GM19351 (cell line): Measurements from ENCODE around the gene SLC17A7.
A peak's percentile ranks its signal among the peaks of the same experiment; 100 is the strongest.
"Not testable (repeated sequence)": the region's sequence is repeated elsewhere in the genome, so short reads cannot be mapped to it uniquely, and the experiment has no call there.

Experiments
- ATAC-seq: cut with Tn5 transposase; IDR thresholded peaks from one replicate; pipeline ENCODE4 v1.9.1; 2021; ENCODE audit warnings: mild to moderate bottlenecking, moderate library complexity; ENCODE audit not compliant: unreplicated experiment

SLC17A7 gene

DNA sequence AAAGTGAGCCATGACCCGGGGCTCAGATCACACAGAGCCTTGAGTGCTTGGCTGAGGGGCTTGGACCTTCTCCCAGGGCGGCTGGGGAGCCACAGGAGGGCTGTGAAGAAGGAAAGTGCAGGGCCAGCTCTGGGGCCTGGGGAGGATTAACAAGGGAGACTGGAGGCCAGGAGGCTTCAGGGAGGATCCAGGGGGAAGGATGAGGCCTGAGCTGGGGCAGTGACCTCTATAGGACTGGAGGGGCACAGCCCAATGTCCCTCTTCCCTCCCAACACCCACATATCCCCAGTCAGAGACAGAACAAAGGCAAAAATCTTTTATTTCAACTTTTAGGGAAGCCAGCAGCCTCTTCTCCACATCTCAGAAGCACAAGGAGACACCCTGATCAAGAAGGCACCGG is 4.7 kb upstream of the SLC17A7 start:
- no peak for ATAC-seq

GRCh38 chr19:49444100-49444700 is 2.9 kb upstream of the SLC17A7 start:
- ATAC-seq, result not testable (repeated sequence)

DNA sequence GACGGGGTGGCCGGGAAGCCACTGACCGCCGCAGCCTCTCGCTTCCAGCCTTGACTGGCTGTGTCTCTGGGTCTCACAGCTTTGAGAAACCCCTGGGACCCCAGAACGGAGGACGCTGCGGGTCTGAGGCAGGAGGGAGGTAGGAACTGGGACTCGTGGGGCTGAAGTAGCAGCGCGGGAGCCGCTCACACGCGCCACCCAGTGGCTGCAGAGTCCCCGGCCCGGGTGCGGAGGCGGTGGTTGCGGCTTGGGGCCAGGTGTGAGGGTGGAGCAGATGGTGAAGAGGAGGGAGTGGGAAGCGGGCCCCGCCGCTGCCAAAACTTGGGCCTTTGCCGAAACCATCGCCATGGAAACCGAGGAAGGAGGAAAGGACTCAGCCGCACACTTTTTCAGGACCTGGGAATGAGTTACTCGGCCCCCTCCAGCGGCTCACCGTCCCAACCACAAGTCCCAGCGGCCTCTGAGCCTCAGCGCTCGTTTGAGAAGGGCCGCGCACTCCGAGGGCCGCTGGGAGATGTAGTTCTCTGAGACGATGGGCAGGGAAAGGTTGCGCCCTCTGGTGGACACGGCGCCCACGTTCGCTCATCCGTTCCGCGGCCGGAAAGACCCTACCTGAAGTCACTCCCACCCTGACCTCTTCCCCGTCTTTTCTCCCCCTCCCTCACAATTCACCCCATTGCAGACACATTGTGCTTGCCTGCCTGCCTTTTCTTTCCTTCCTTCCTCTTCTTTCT is 2.2 kb upstream of the SLC17A7 start:
- peak; percentile 77 for ATAC-seq

- peak; percentile 14 for ATAC-seq
These were observed 1.5 kb upstream of the SLC17A7 start for GRCh38 chr19:49442771-49443365.

GRCh38 chr19:49442354-49442753 is 1.0 kb upstream of the SLC17A7 start:
- no peak for ATAC-seq

GRCh38 chr19:49441960-49442350 is 628 bp upstream of the SLC17A7 start:
- ATAC-seq, result no peak

DNA sequence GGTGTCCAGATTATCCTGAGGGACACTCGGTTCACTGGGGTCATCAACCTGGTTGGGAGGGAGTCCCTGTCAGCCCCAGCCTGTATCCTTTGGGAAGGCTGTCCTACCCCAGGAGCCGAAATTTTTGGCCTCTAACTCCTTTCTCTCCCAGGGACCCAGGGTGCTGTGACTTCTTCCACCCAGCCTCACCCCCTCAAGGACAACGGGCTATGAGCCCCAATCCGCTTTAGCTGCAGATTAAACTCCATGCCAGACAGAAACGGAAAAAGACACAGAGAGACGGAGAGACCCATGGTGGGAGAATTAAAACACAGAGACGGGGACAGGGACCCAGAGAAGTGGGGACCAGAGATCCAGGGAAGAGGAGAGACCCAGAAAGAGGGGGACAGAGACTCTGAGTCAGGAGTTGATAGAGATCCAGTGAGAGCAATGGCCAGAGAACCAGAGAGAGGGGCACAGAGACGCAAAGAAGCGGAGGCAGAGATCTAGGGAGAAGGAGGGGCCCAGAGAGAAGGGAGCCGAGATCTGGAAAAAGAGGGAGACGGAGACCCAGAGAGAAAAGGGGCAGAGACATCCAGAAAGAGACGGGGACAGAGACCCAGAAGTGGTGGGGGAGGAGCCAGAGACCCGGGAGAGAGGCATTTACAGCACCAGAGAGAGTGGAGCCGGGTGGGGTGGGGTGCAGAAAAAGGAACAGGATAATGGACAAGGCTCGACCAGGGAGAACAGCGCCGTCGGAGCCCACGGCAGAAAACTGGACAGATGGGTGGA is 703 bp downstream of the SLC17A7 start:
- no peak for ATAC-seq

DNA sequence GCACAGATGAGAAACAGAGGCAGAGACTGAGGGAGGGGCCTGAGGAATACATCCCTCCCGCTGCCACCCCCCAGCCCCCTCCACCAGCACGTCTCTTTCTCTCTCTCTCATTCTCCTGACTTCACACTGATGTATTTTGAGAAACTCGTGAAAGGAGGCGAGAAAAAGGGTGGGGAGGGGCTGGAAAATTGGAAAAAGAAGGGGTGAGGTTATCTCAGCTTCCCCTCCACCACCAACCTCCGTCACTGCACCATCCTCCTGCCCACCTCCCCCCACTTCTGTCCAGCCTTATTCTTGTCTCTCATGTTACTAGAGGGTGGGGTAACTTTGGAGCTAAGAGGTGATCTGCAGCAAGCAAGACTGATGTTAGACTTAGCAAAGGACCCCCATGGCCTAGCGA is 1.5 kb downstream of the SLC17A7 start:
- ATAC-seq, result no peak

DNA sequence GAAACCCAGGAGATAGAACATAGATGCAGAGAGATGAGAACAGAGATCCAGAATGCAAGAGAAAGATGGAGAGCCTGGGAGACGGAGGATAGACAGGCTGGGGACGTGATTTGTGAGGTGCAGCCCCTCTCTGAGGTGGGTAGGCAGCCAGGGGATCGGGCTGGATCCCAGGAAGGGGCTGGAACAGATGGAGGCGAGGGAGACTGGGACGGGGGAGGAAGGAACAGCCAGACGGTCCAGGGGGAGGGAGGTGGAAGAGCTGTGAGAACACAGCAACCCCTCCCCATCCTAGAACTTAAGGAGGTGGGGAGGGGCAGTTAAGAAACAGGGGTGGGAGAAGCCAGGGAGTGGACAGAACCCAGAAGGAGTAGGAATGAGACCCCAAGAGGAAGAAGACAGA is 3.1 kb downstream of the SLC17A7 start:
- no peak for ATAC-seq

GRCh38 chr19:49437231-49437630 is 4.1 kb downstream of the SLC17A7 start:
- no peak for ATAC-seq

- ATAC-seq, result no peak
These were observed 4.8 kb downstream of the SLC17A7 start for GRCh38 chr19:49436381-49437017.

DNA sequence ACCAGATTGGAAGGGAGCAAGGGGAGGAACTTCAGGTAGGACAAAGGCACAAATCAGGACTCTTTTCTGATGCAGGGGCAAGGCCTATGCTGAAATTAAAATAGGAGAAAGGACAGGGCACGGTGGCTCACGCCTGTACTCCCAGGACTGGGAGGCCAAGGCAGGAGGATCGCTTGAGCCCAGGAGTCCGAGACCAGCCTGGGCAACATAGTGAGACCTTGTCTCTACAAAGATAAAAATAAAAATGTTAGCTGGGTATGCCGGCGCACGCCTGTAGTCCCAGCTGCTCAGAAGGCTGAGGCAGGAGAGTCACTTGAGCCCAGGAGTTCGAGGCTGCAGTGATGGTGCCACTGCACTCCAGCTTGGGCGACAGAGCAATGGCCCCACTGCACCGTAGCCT is 5.7 kb downstream of the SLC17A7 start:
- ATAC-seq, result no peak

- ATAC-seq, result no peak
These were observed 6.3 kb downstream of the SLC17A7 start for GRCh38 chr19:49434907-49435583.

GRCh38 chr19:49433240-49433901 is 8.0 kb downstream of the SLC17A7 start:
- no peak for ATAC-seq

- no peak for ATAC-seq
These were observed 8.9 kb downstream of the SLC17A7 start for GRCh38 chr19:49432141-49433073.

DNA sequence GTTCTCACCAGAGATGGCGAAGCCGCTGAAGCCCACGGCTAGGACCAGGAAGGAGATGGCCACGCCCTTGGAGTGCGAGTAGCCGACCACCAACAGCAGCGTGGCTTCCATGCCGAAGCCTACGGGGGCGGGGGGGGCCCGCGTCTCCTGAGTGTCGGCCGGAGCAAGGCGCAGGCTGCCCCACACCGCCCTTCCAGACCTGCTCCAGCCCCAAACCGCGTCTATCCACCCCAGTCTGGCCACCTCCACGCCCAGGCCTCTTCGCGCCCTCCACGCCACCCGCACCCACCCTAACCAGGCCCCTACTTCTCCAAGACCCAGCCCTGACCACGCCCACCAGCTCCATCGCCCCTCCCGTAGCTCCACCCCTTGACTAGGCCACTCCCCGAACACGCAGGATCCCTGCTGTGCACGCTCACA is 10.0 kb downstream of the SLC17A7 start:
- no peak for ATAC-seq

DNA sequence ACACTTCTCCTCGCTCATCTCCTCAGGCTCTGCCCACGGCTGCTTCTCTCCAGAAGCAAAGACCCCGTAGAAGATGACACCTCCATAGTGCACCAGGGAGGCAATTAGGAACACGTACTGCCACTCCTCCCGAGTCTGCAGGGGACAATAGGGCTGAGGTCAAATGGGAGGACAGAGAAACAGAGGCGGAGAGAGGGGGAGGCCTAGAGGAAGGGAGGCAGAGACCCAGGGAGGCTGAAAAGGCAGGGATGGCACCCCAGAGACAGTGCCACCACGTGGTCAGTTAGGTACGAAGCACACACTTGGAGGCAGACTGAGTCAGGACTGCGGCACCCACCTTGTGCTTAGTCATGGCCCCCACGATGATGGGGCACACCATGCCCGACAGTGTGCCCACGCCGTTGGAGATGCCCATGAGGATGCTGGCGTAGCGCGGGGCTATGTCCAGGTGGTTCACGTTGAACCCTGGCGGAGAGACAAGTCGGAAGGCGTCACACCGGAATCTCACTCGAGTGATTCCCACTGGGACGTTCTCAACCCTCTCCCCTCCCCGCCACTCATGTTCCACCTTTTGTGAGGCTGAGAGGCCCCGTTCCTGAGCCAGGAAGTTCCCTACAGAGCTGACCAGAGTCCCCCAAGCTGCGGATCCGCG is 10.5 kb downstream of the SLC17A7 start:
- ATAC-seq, result no peak

DNA sequence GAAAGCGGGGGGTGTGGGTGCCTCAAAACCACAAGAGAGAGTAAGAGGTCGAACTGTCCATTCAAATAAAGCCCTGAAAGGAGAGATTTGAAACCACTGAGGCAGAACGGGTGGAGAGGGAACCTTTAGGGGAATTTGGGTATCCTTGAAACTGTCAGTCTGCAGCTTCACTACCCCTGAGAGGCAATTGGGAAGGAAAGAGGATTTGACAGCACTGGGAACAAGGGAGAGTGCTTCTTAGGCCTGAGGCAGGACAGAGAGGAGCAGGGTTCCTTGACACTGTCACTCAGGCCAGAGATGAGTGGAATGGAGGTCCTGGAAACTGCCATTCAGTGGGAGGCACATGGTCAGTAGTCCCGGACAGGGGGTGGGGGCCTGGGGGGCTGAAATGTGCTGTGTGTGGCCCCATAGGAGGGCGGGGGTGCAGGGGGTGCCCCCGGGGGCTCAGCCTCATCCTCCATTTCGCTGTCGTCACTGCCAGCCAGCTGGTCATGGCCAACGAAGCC is 11.1 kb downstream of the SLC17A7 start:
- no peak for ATAC-seq
